NCI-H1436 (cell line): Measurements from ENCODE around the gene AGXT2.
"Not testable (repeated sequence)": the region's sequence is repeated elsewhere in the genome, so short reads cannot be mapped to it uniquely, and the experiment has no call there.

Experiments used
- DNase-seq: peaks from one replicate; lab custom pipeline; 2025; lab: John Stamatoyannopoulos, UW

AGXT2 gene

GRCh38 chr5:35050541-35051126, 2.9 kb upstream of the AGXT2 start:
- no peak for DNase-seq

GRCh38 chr5:35048910-35049309, 1.2 kb upstream of the AGXT2 start:
- DNase-seq: no peak

GRCh38 chr5:35046774-35047173, 975 bp downstream of the AGXT2 start:
- DNase-seq: no peak

GRCh38 chr5:35045280-35045679, 2.5 kb downstream of the AGXT2 start:
- no peak for DNase-seq

GRCh38 chr5:35044649-35045048, 3.1 kb downstream of the AGXT2 start:
- DNase-seq: no peak

GRCh38 chr5:35042781-35043180, 5.0 kb downstream of the AGXT2 start:
- no peak for DNase-seq

GRCh38 chr5:35041261-35041660, 6.5 kb downstream of the AGXT2 start:
- no peak for DNase-seq

GRCh38 chr5:35038891-35039290, 8.9 kb downstream of the AGXT2 start:
- no peak for DNase-seq

GRCh38 chr5:35036536-35036935, 11.2 kb downstream of the AGXT2 start:
- DNase-seq: no peak

GRCh38 chr5:35035929-35036328, 11.8 kb downstream of the AGXT2 start:
- DNase-seq: not testable (repeated sequence)

GRCh38 chr5:35035271-35035670, 12.5 kb downstream of the AGXT2 start:
- DNase-seq: no peak

- DNase-seq: no peak
These were observed 15.4 kb downstream of the AGXT2 start for GRCh38 chr5:35032356-35032755.

- DNase-seq: no peak
These were observed 16.5 kb downstream of the AGXT2 start for GRCh38 chr5:35031276-35031675.

GRCh38 chr5:35030426-35031100, 17.2 kb downstream of the AGXT2 start:
- DNase-seq: no peak

- no peak for DNase-seq
These were observed 18.4 kb downstream of the AGXT2 start for GRCh38 chr5:35029333-35029732.

- DNase-seq: no peak
These were observed 20.8 kb downstream of the AGXT2 start for GRCh38 chr5:35026941-35027340.

GRCh38 chr5:35026280-35026840, 21.4 kb downstream of the AGXT2 start:
- DNase-seq: no peak

GRCh38 chr5:35024911-35025510, 22.7 kb downstream of the AGXT2 start:
- DNase-seq: no peak

- DNase-seq: no peak
These were observed 24.2 kb downstream of the AGXT2 start for GRCh38 chr5:35023391-35024178.

- no peak for DNase-seq
These were observed 31.3 kb downstream of the AGXT2 start for GRCh38 chr5:35016174-35017051.

GRCh38 chr5:35015063-35015462, 32.7 kb downstream of the AGXT2 start:
- DNase-seq: no peak
